Measurements from ENCODE around the gene CAMK1D.

- TF ChIP-seq CTCF (IDR thresholded peaks at IDR 0.05; ENCODE audit: extremely low read depth in 1 of 2, insufficient read depth in 1 of 2, low read depth in 1 of 2, low read length in 2 of 2) = no peak
- no peak for TF ChIP-seq POLR2A (IDR thresholded peaks at IDR 0.05; ENCODE audit: low read depth, low read length)
Observed at GRCh38 chr10:12465385-12466136, 116.2 kb downstream of the CAMK1D start.

All from endothelial cell of umbilical vein (primary cell).